ENCODE data around the gene CRB2. TPM values are rescaled to one million over a fixed set of nuclear protein-coding genes. Genes with fewer than 3 reads are reported as not detected.

The CRB2 gene
- total RNA-seq, 3 donors from 2014 or later: 0.03 TPM; not detected in 2

GRCh38 chr9:123336959-123337358, 19.0 kb upstream of the CRB2 start:
- Mint-ChIP-seq H3K27me3 (ENCODE audit: low read depth) (no peaks in the 10 kb centered on the region), H3K4me1 (ENCODE audit: low read depth) (peaks cover 47% of the 10 kb centered on the region), H3K4me3 (no peak overlapping the region), H3K36me3 (ENCODE audit: insufficient read depth) (no peaks in the 10 kb centered on the region), H3K9me3 (no peaks in the 10 kb centered on the region)
- DNase-seq (no peak), ATAC-seq (no peak)

- no peak for ATAC-seq
- H3K4me3 Mint-ChIP-seq: no peak overlapping the region
- no peaks in the 10 kb centered on the region for H3K27me3 Mint-ChIP-seq (ENCODE audit: low read depth)
Measured at GRCh38 chr9:123337971-123338370, 18.0 kb upstream of the CRB2 start.

GRCh38 chr9:123338710-123339665, 17.0 kb upstream of the CRB2 start:
- no peaks in the 10 kb centered on the region for H3K9me3 Mint-ChIP-seq
- H3K27me3 Mint-ChIP-seq (ENCODE audit: low read depth): no peaks in the 10 kb centered on the region
- no peaks in the 10 kb centered on the region for H3K36me3 Mint-ChIP-seq (ENCODE audit: insufficient read depth)
- H3K4me3 Mint-ChIP-seq: peak overlapping the region; percentile 85
- H3K4me1 Mint-ChIP-seq (ENCODE audit: low read depth): peaks cover 47% of the 10 kb centered on the region
- DNase-seq (peak; percentile 43), ATAC-seq (peak; percentile 76)

More at GRCh38 chr9:123337971-123338370, 18.0 kb upstream of the CRB2 start:
- H3K36me3 Mint-ChIP-seq (ENCODE audit: insufficient read depth): no peaks in the 10 kb centered on the region
- H3K4me1 Mint-ChIP-seq (ENCODE audit: low read depth): peaks cover 48% of the 10 kb centered on the region
- H3K9me3 Mint-ChIP-seq: no peaks in the 10 kb centered on the region
- DNase-seq: no peak

- peak overlapping the region; percentile 85 for H3K4me3 Mint-ChIP-seq
- DNase-seq: peak; percentile 21
- peak; percentile 72 to 76 for ATAC-seq
- H3K27me3 Mint-ChIP-seq (ENCODE audit: low read depth): no peaks in the 10 kb centered on the region
- H3K9me3 Mint-ChIP-seq: no peaks in the 10 kb centered on the region
- no peaks in the 10 kb centered on the region for H3K36me3 Mint-ChIP-seq (ENCODE audit: insufficient read depth)
- peaks cover 47% of the 10 kb centered on the region for H3K4me1 Mint-ChIP-seq (ENCODE audit: low read depth)
Measured at GRCh38 chr9:123339666-123340510, 16.1 kb upstream of the CRB2 start.

- Mint-ChIP-seq H3K27me3 (ENCODE audit: low read depth) (no peaks in the 10 kb centered on the region), H3K36me3 (ENCODE audit: insufficient read depth) (no peaks in the 10 kb centered on the region), H3K4me1 (ENCODE audit: low read depth) (peaks cover 42% of the 10 kb centered on the region), H3K4me3 (no peak overlapping the region), H3K9me3 (no peaks in the 10 kb centered on the region)
- ATAC-seq: no peak
- no peak for DNase-seq
Measured at GRCh38 chr9:123341816-123342215, 14.2 kb upstream of the CRB2 start.

- ATAC-seq (no peak), DNase-seq (no peak)
- Mint-ChIP-seq H3K4me1 (ENCODE audit: low read depth) (peaks cover 42% of the 10 kb centered on the region), H3K27me3 (ENCODE audit: low read depth) (no peaks in the 10 kb centered on the region), H3K36me3 (ENCODE audit: insufficient read depth) (no peaks in the 10 kb centered on the region), H3K9me3 (no peaks in the 10 kb centered on the region), H3K4me3 (no peak overlapping the region)
Measured at GRCh38 chr9:123342247-123342646, 13.8 kb upstream of the CRB2 start.

GRCh38 chr9:123343443-123344191, 12.4 kb upstream of the CRB2 start:
- DNase-seq (no peak), ATAC-seq (no peak)
- no peak overlapping the region for H3K4me3 Mint-ChIP-seq
- no peaks in the 10 kb centered on the region for H3K9me3 Mint-ChIP-seq
- no peaks in the 10 kb centered on the region for H3K36me3 Mint-ChIP-seq (ENCODE audit: insufficient read depth)
- H3K4me1 Mint-ChIP-seq (ENCODE audit: low read depth): peaks cover 37% of the 10 kb centered on the region
- no peaks in the 10 kb centered on the region for H3K27me3 Mint-ChIP-seq (ENCODE audit: low read depth)

- Mint-ChIP-seq H3K4me3 (no peak overlapping the region), H3K4me1 (ENCODE audit: low read depth) (peaks cover 29% of the 10 kb centered on the region), H3K36me3 (ENCODE audit: insufficient read depth) (no peaks in the 10 kb centered on the region), H3K27me3 (ENCODE audit: low read depth) (no peaks in the 10 kb centered on the region), H3K9me3 (no peaks in the 10 kb centered on the region)
- DNase-seq (no peak), ATAC-seq (no peak)
Measured at GRCh38 chr9:123344192-123344949, 11.6 kb upstream of the CRB2 start.

GRCh38 chr9:123345567-123345955, 10.4 kb upstream of the CRB2 start:
- Mint-ChIP-seq H3K27me3 (ENCODE audit: low read depth) (no peaks in the 10 kb centered on the region), H3K36me3 (ENCODE audit: insufficient read depth) (no peaks in the 10 kb centered on the region), H3K4me1 (ENCODE audit: low read depth) (peaks cover 18% of the 10 kb centered on the region), H3K9me3 (no peaks in the 10 kb centered on the region), H3K4me3 (no peak overlapping the region)
- ATAC-seq (no peak), DNase-seq (no peak)

- ATAC-seq (no peak), DNase-seq (no peak)
- Mint-ChIP-seq H3K27me3 (ENCODE audit: low read depth) (no peaks in the 10 kb centered on the region), H3K4me3 (no peak overlapping the region), H3K36me3 (ENCODE audit: insufficient read depth) (no peaks in the 10 kb centered on the region), H3K4me1 (ENCODE audit: low read depth) (peaks cover 13% of the 10 kb centered on the region), H3K9me3 (no peaks in the 10 kb centered on the region)
Measured at GRCh38 chr9:123346026-123346425, 10.0 kb upstream of the CRB2 start.

- H3K4me3 Mint-ChIP-seq: no peak overlapping the region
- DNase-seq (no peak), ATAC-seq (no peak)
- H3K4me1 Mint-ChIP-seq (ENCODE audit: low read depth): peaks cover 5% of the 10 kb centered on the region
- no peaks in the 10 kb centered on the region for H3K9me3 Mint-ChIP-seq
- no peaks in the 10 kb centered on the region for H3K27me3 Mint-ChIP-seq (ENCODE audit: low read depth)
- H3K36me3 Mint-ChIP-seq (ENCODE audit: insufficient read depth): no peaks in the 10 kb centered on the region
Measured at GRCh38 chr9:123346826-123347225, 9.2 kb upstream of the CRB2 start.

- Mint-ChIP-seq H3K36me3 (ENCODE audit: insufficient read depth) (no peaks in the 10 kb centered on the region), H3K4me3 (no peak overlapping the region), H3K27me3 (ENCODE audit: low read depth) (peaks cover 6% of the 10 kb centered on the region), H3K4me1 (ENCODE audit: low read depth) (no peaks in the 10 kb centered on the region), H3K9me3 (no peaks in the 10 kb centered on the region)
- ATAC-seq: no peak
- DNase-seq: no peak
Measured at GRCh38 chr9:123347289-123348060, 8.5 kb upstream of the CRB2 start.
